ENCODE data around the gene HOXA5.

HOXA5 gene

GRCh38 chr7:27100694-27101170 is 42.7 kb downstream of the HOXA5 start:
- no peak for ATAC-seq
- TF ChIP-seq ZNF70 (CRISPR knock-in tag; IDR thresholded peaks at IDR 0.05): no peak
- TF ChIP-seq GLIS3 (CRISPR knock-in tag; IDR thresholded peaks at IDR 0.05): no peak
- TF ChIP-seq OSR1 (CRISPR knock-in tag; IDR thresholded peaks at IDR 0.05): no peak
- no peak for TF ChIP-seq PPARA (CRISPR knock-in tag; IDR thresholded peaks at IDR 0.05; ENCODE audit: borderline replicate concordance)
- no peak for TF ChIP-seq TSHZ2 (CRISPR knock-in tag; IDR thresholded peaks at IDR 0.05)
- TF ChIP-seq CREB5 (CRISPR knock-in tag; IDR thresholded peaks at IDR 0.05; ENCODE audit: low read depth): no peak
- TF ChIP-seq TCF4 (CRISPR knock-in tag; IDR thresholded peaks at IDR 0.05; ENCODE audit: borderline replicate concordance): no peak
- no peak for TF ChIP-seq SNAI2 (CRISPR knock-in tag; IDR thresholded peaks at IDR 0.05)
- TF ChIP-seq ARNTL (CRISPR knock-in tag; IDR thresholded peaks at IDR 0.05; ENCODE audit: borderline replicate concordance, low read depth): no peak
- no peak for TF ChIP-seq ZNF565 (CRISPR knock-in tag; conservative IDR thresholded peaks at IDR 0.05; ENCODE audit: low read depth)

GRCh38 chr7:27099453-27100370 is 43.8 kb downstream of the HOXA5 start:
- TF ChIP-seq ZNF8 (CRISPR knock-in tag; IDR thresholded peaks at IDR 0.05): no peak
- TF ChIP-seq ZNF70 (CRISPR knock-in tag; IDR thresholded peaks at IDR 0.05): no peak
- no peak for TF ChIP-seq TSHZ2 (CRISPR knock-in tag; IDR thresholded peaks at IDR 0.05)
- no peak for TF ChIP-seq CSDC2 (CRISPR knock-in tag; IDR thresholded peaks at IDR 0.05)
- no peak for TF ChIP-seq POU6F1 (CRISPR knock-in tag; IDR thresholded peaks at IDR 0.05; ENCODE audit: borderline replicate concordance, low read depth)
- TF ChIP-seq CSRNP3 (CRISPR knock-in tag; IDR thresholded peaks at IDR 0.05): no peak
- TF ChIP-seq TOX (CRISPR knock-in tag; IDR thresholded peaks at IDR 0.05; ENCODE audit: borderline replicate concordance): no peak
- TF ChIP-seq CREB5 (CRISPR knock-in tag; IDR thresholded peaks at IDR 0.05; ENCODE audit: low read depth): no peak
- no peak for TF ChIP-seq OSR1 (CRISPR knock-in tag; IDR thresholded peaks at IDR 0.05)
- no peak for TF ChIP-seq RARB (CRISPR knock-in tag; IDR thresholded peaks at IDR 0.05)
- TF ChIP-seq ISL1 (CRISPR knock-in tag; IDR thresholded peaks at IDR 0.05): no peak
- TF ChIP-seq GLIS3 (CRISPR knock-in tag; IDR thresholded peaks at IDR 0.05): no peak
- TF ChIP-seq ARNTL (CRISPR knock-in tag; IDR thresholded peaks at IDR 0.05; ENCODE audit: borderline replicate concordance, low read depth): no peak
- no peak for ATAC-seq
